Kidney epithelial cell (primary cell): Measurements from ENCODE around the gene HCAR2. TPM values are rescaled to one million over a fixed set of nuclear protein-coding genes. Genes with fewer than 3 reads are reported as not detected.

Source experiments
- DNase-seq: peaks from one replicate; pipeline ENCODE4 v3.0.0-alpha.2; 2010; ENCODE audit warnings: low read depth
- H3K27me3 ChIP-seq: 2 replicates; pipeline ENCODE4 v1.6.0; 2011; ENCODE audit warnings: low read length; ENCODE audit not compliant: control insufficient read depth, insufficient read depth
- H3K36me3 ChIP-seq: 2 replicates; pipeline ENCODE4 v1.5.1; 2011; ENCODE audit warnings: low read length; ENCODE audit not compliant: control insufficient read depth, insufficient read depth
- H3K4me3 ChIP-seq: 2 replicates; pipeline ENCODE4 v1.5.1; 2011; ENCODE audit warnings: low read depth, mild to moderate bottlenecking, control low read depth, low read length
- total RNA-seq: library from RNA; depleted of rRNA; stranded (reverse); fragments of >200 nt; gene quantifications from 2 replicates; pipeline ENCODE4 v1.2.3, GENCODE V29; 2015
- TF ChIP-seq, protein P1 (sequence below): IDR thresholded peaks from 2 replicates; pipeline ENCODE4 v1.5.1; 2011; ENCODE audit warnings: mild to moderate bottlenecking, moderate library complexity, low read length, control low read depth, inconsistent platforms; ENCODE audit not compliant: insufficient read depth, poor library complexity, severe bottlenecking

The HCAR2 gene
- total RNA-seq, 1 donor from 2014 or later = not detected

DNA sequence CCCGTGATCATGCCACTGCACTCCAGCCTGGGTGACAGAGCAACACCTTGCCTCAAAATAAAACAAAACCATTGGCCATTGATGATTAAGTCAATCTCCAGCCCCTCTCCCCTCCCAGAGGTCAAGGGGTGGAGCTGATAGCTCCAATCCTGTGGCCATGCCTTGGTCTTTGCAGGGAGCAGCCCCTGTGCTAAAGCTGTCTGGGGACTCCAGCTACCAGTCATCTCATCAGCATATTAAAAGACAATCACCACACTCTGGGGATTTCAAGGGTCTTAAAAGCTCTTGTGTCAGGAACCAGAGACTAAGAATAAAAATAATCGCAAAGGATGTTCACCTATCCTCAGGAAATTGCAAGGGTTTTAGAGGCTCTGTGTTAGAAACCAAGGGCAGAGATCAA lies 30.6 kb downstream of the HCAR2 start:
- TF ChIP-seq, protein P1, sequence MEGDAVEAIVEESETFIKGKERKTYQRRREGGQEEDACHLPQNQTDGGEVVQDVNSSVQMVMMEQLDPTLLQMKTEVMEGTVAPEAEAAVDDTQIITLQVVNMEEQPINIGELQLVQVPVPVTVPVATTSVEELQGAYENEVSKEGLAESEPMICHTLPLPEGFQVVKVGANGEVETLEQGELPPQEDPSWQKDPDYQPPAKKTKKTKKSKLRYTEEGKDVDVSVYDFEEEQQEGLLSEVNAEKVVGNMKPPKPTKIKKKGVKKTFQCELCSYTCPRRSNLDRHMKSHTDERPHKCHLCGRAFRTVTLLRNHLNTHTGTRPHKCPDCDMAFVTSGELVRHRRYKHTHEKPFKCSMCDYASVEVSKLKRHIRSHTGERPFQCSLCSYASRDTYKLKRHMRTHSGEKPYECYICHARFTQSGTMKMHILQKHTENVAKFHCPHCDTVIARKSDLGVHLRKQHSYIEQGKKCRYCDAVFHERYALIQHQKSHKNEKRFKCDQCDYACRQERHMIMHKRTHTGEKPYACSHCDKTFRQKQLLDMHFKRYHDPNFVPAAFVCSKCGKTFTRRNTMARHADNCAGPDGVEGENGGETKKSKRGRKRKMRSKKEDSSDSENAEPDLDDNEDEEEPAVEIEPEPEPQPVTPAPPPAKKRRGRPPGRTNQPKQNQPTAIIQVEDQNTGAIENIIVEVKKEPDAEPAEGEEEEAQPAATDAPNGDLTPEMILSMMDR = no peak
- no peak overlapping the region for H3K4me3 ChIP-seq
- no peaks in the 10 kb centered on the region for H3K27me3 ChIP-seq
- DNase-seq = no peak
- H3K36me3 ChIP-seq = no peaks in the 10 kb centered on the region

DNA sequence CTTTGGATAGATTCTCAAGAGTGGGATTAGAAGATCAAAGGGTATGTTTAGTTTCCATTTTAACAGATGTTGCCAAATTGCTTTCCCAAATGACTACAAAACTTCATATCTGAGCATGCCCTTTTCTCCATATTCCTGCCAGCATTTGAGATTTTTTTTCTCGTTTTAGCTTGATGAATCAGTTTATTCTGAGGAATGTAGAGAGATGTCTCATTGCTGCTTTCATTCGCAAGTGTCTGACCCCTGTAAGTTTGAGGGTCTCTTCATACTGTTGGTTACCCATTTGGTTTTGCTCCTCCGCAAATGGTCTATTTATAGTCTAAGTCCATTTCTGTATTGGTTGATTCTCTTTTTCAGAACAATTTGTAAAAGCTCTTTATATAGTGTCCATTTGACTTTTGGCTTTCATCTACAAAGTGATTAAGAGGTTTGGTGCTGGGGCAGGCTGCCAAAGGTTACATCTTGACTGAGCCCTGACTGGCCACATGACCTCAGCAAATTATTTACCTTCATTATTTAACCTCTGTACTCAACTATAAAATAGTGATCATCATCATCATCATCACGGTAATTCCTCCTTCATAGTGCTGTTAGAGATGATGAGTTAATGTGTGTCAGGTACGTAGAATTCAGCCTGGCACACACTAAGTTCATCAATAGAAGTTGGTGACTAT lies 33.6 kb downstream of the HCAR2 start:
- DNase-seq = no peak
- no peak overlapping the region for H3K4me3 ChIP-seq

DNA sequence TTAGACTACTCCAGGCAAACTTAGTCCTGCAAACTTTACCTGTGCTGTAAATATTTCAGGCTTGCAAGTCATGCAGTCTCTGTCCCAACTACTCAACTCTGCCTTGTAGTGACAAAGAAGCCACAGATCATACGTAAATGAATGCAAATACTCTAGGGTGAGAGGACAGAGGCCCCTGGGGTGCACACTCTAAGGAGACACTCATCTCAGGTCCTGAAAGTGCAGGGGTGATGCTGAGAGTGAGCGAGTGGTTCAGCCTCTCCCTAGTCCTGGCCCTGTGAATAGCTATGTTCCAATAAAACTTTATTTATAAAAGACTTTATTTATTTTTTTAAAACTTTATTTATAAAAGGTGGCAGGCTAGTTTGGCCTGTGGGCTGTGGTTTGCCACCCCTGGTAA lies 34.9 kb downstream of the HCAR2 start:
- no peak overlapping the region for H3K4me3 ChIP-seq
- TF ChIP-seq, protein P1 = no peak
- no peak for DNase-seq
- no peaks in the 10 kb centered on the region for H3K27me3 ChIP-seq
- no peaks in the 10 kb centered on the region for H3K36me3 ChIP-seq

More for the DNA sequence above, 33.6 kb downstream of the HCAR2 start:
- TF ChIP-seq, protein P1 = no peak
- no peaks in the 10 kb centered on the region for H3K36me3 ChIP-seq
- no peaks in the 10 kb centered on the region for H3K27me3 ChIP-seq

DNA sequence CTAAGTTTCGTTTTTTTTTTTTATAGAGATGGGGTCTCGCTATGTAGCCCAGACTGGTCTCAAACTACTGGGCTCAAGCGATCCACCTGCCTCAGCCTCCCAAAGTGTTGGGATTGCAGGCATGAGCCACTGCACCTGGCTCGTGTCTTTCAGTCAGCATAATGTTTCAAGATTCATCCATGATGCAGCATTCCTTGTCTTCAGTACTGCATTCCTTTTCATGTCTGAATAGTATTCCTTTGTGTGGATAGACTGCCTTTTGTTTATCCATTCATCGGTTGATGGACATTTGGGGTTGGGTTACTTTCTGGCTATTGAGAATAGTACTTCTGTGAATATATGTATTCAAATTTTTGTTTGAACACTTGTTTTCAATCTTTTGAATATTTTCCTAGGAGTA lies 37.4 kb downstream of the HCAR2 start:
- H3K36me3 ChIP-seq = no peaks in the 10 kb centered on the region
- TF ChIP-seq, protein P1 = no peak
- H3K27me3 ChIP-seq = no peaks in the 10 kb centered on the region
- DNase-seq = no peak
- no peak overlapping the region for H3K4me3 ChIP-seq

DNA sequence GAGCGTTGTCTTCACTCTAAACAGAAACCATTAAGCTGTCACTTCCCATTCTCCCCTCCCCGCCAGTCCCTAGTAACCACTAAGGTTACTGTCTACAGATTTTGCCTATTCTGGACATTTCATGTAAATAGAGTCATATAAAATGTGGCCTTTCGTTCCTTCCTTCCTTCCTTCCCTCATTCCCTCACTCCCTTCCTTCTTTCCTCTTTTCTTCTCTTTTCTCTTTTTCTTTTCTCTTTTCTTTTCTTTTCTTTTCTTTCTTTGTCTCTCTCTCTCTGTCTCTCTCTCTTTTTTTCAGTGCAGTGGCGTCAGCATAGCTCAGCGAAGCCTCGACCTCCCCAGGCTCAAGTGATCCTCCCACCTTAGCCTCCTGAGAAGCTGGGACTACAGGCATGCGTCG lies 37.8 kb downstream of the HCAR2 start:
- no peak for DNase-seq
- Histone ChIP-seq H3K27me3 (no peaks in the 10 kb centered on the region), H3K36me3 (no peaks in the 10 kb centered on the region), H3K4me3 (no peak overlapping the region)
- TF ChIP-seq, protein P1 = no peak

DNA sequence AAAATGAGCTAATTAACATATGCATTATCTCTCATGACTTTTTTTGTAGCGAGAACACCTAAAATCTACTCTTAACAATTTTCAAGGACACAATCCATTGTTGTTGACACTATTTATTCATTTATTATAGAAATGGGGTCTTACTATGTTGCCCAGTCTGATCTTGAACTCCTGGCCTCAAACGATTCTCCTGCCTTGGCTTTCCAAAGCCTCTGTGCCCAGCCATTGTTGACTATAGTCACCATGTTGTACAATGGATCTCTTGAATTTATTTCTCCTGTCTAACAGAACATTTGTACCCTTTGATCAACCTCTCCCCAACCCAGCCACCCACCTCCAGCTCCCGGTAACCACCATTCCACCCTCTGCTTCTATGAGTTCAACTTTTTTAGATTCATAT lies 41.2 kb downstream of the HCAR2 start:
- Histone ChIP-seq H3K27me3 (no peaks in the 10 kb centered on the region), H3K36me3 (no peaks in the 10 kb centered on the region), H3K4me3 (no peak overlapping the region)
- TF ChIP-seq, protein P1 = no peak
- no peak for DNase-seq
